ENCODE data around the gene CD55.

Gene CD55

DNA sequence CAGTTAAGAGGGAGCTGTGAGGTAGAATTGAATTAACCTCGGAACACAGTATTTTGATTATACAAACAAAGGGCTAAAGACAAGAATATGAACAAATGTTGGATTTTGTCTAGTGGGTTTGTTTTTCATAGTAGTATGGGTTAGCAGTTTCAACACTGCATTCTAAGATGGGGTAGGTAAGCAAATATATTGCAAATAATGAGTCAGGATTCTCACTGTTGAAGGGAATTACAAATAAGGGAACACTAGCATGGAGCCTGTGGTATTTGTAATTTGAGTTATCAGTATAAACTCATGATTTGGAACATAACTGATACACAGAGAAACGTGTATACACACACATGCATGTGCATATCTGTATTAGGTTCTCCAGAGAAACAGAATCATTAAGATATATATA lies 44.5 kb downstream of the CD55 start:
- ATAC-seq (replicated peaks) (no peak), DNase-seq (no peak)
- Mint-ChIP-seq H3K27ac (no peak overlapping the region), H3K27me3 (no peaks in the 10 kb centered on the region), H3K4me1 (ENCODE audit: low read depth in 2 of 2) (peaks cover 0 to 2% of the 10 kb centered on the region in 2 donors), H3K9me3 (no peaks in the 10 kb centered on the region), H3K36me3 (ENCODE audit: insufficient read depth) (peaks cover 5% of the 10 kb centered on the region), H3K4me3 (no peak overlapping the region)

- H3K4me1 Mint-ChIP-seq (ENCODE audit: low read depth in 2 of 2), result no peaks in the 10 kb centered on the region
- no peaks in the 10 kb centered on the region for H3K36me3 Mint-ChIP-seq (ENCODE audit: insufficient read depth)
- peaks cover 37 to 46% of the 10 kb centered on the region in 2 donors for H3K27me3 Mint-ChIP-seq
- H3K27ac Mint-ChIP-seq, result no peak overlapping the region
- no peak overlapping the region for H3K4me3 Mint-ChIP-seq
- no peaks in the 10 kb centered on the region for H3K9me3 Mint-ChIP-seq
- ATAC-seq (replicated peaks) (no peak), DNase-seq (no peak)
These were observed 67.2 kb downstream of the CD55 start for GRCh38 chr1:207388721-207389120.

- no peak for DNase-seq
- Mint-ChIP-seq H3K27me3 (peaks cover 34 to 43% of the 10 kb centered on the region in 2 donors), H3K4me1 (ENCODE audit: low read depth in 2 of 2) (no peaks in the 10 kb centered on the region), H3K36me3 (ENCODE audit: insufficient read depth) (no peaks in the 10 kb centered on the region), H3K27ac (no peak overlapping the region), H3K4me3 (no peak overlapping the region), H3K9me3 (no peaks in the 10 kb centered on the region)
- ATAC-seq (replicated peaks), result no peak
These were observed 68.4 kb downstream of the CD55 start for GRCh38 chr1:207389728-207390464.

DNA sequence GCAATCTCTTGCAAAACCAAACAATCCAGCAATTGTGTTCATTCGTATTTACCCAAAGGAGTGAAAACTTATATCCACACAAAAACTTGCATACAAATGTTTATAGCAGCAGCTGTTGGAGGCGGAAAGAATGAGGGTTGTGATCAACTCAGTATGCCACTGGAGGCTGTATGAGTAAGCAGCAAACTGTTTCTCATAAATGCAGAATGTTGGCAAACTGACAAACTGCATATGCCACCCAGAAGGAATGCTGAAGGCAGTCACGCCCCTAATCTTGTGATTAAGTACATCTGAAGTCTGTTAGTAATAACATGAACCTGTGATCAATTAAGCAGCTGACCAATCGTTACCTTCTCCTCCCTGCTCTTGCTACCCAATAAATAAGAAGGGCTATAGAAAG lies 72.1 kb downstream of the CD55 start:
- Mint-ChIP-seq H3K9me3 (no peaks in the 10 kb centered on the region), H3K27ac (no peak overlapping the region), H3K36me3 (ENCODE audit: insufficient read depth) (no peaks in the 10 kb centered on the region), H3K4me3 (no peak overlapping the region), H3K4me1 (ENCODE audit: low read depth in 2 of 2) (peaks cover 0 to 2% of the 10 kb centered on the region in 2 donors), H3K27me3 (peaks cover 26 to 40% of the 10 kb centered on the region in 2 donors)
- no peak for ATAC-seq (replicated peaks)
- no peak for DNase-seq

GRCh38 chr1:207396168-207396746 lies 74.8 kb downstream of the CD55 start:
- no peak for ATAC-seq (replicated peaks)
- Mint-ChIP-seq H3K27ac (no peak overlapping the region), H3K27me3 (peaks cover 20 to 31% of the 10 kb centered on the region in 2 donors), H3K36me3 (ENCODE audit: insufficient read depth) (no peaks in the 10 kb centered on the region), H3K9me3 (no peaks in the 10 kb centered on the region), H3K4me3 (no peak overlapping the region), H3K4me1 (ENCODE audit: low read depth in 2 of 2) (peaks cover 0 to 2% of the 10 kb centered on the region in 2 donors)
- no peak for DNase-seq

DNA sequence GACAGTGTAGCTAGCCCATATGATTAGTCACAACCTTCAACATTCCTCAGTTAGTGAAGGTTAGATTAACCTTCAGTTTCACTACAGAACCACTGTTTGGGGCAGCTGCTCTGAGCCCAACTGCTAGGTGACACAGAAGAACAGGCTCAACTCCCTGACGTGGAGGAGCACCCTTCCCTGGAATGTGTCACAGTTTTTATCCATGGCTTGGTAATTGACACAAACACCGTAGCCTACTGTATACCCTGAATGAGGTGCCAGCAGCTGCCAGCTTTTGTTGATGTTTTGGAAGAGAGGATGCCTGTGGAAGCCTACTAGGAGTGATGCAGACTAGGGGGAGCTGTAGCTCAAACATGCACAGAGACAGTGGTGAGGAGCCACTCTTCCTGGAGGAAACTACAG lies 76.0 kb downstream of the CD55 start:
- peaks cover 10 to 18% of the 10 kb centered on the region in 2 donors for H3K27me3 Mint-ChIP-seq
- no peak overlapping the region for H3K27ac Mint-ChIP-seq
- no peak overlapping the region for H3K4me3 Mint-ChIP-seq
- no peaks in the 10 kb centered on the region for H3K36me3 Mint-ChIP-seq (ENCODE audit: insufficient read depth)
- DNase-seq, result no peak
- ATAC-seq (replicated peaks), result no peak
- peaks cover 0 to 2% of the 10 kb centered on the region in 2 donors for H3K4me1 Mint-ChIP-seq (ENCODE audit: low read depth in 2 of 2)
- H3K9me3 Mint-ChIP-seq, result no peaks in the 10 kb centered on the region

DNA sequence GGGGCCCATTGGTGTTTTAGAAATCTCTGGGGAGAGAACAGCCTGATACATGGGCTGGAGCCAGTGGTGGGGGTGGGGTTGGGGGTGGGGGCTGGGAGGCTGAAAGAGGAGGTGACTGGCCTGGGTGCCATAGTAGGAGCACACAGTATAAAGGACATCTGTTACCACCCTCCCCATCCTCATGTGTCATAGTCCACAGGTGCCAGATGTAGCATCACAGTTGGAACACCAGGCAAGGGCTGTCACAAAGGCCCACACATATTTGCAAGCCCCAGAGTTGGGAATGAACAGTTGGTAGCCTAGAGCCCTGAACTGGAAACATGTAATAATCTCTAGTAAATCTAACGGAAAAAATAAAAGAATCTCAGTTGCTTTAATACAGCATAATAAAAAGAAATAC lies 77.5 kb downstream of the CD55 start:
- H3K36me3 Mint-ChIP-seq (ENCODE audit: insufficient read depth), result no peaks in the 10 kb centered on the region
- H3K27me3 Mint-ChIP-seq, result peaks cover 10 to 14% of the 10 kb centered on the region in 2 donors
- H3K4me3 Mint-ChIP-seq, result no peak overlapping the region
- no peak overlapping the region for H3K27ac Mint-ChIP-seq
- ATAC-seq (replicated peaks), result no peak
- H3K9me3 Mint-ChIP-seq, result no peaks in the 10 kb centered on the region
- DNase-seq, result no peak
- peaks cover 0 to 2% of the 10 kb centered on the region in 2 donors for H3K4me1 Mint-ChIP-seq (ENCODE audit: low read depth in 2 of 2)

DNA sequence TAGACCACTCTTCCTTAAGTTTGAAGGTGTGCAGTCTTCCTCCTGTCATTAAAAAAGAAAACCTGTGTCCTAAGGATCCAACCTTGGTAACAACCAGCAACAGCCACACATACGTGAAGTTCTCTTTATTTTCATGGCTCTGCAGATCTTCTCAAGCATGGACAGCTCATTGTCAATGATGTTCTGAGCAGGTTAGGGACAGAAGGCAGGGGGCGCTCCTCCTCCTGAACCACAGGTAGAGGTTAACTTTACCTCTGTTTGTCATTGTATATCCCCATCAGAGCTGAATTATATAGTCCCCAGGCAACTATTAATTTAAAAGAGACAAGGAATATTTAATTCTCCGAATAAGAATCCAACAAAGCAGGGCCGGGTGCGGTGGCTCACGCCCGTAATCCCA lies 80.1 kb downstream of the CD55 start:
- Mint-ChIP-seq H3K9me3 (no peaks in the 10 kb centered on the region), H3K36me3 (ENCODE audit: insufficient read depth) (no peaks in the 10 kb centered on the region), H3K4me3 (no peak overlapping the region), H3K4me1 (ENCODE audit: low read depth in 2 of 2) (peaks cover 0 to 2% of the 10 kb centered on the region in 2 donors), H3K27me3 (no peaks in the 10 kb centered on the region), H3K27ac (no peak overlapping the region)
- no peak for ATAC-seq (replicated peaks)
- no peak for DNase-seq

GRCh38 chr1:207402744-207403143 lies 81.3 kb downstream of the CD55 start:
- no peak for ATAC-seq (replicated peaks)
- H3K27me3 Mint-ChIP-seq, result peaks cover 0 to under 1% of the 10 kb centered on the region in 2 donors
- DNase-seq, result no peak
- no peak overlapping the region for H3K27ac Mint-ChIP-seq
- H3K4me3 Mint-ChIP-seq, result no peak overlapping the region
- H3K9me3 Mint-ChIP-seq, result no peaks in the 10 kb centered on the region
- no peaks in the 10 kb centered on the region for H3K36me3 Mint-ChIP-seq (ENCODE audit: insufficient read depth)
- H3K4me1 Mint-ChIP-seq (ENCODE audit: low read depth in 2 of 2), result no peaks in the 10 kb centered on the region

- no peak overlapping the region for H3K4me3 Mint-ChIP-seq
- ATAC-seq (replicated peaks) (peak; percentile 80), DNase-seq (no peak)
- H3K27me3 Mint-ChIP-seq, result peaks cover 12 to 13% of the 10 kb centered on the region in 2 donors
- H3K9me3 Mint-ChIP-seq, result no peaks in the 10 kb centered on the region
- no peak overlapping the region for H3K27ac Mint-ChIP-seq
- H3K36me3 Mint-ChIP-seq (ENCODE audit: insufficient read depth), result no peaks in the 10 kb centered on the region
- no peaks in the 10 kb centered on the region for H3K4me1 Mint-ChIP-seq (ENCODE audit: low read depth in 2 of 2)
These were observed 83.5 kb downstream of the CD55 start for GRCh38 chr1:207404849-207405525.

GRCh38 chr1:207405814-207406213 lies 84.3 kb downstream of the CD55 start:
- no peak overlapping the region for H3K4me3 Mint-ChIP-seq
- ATAC-seq (replicated peaks) (no peak), DNase-seq (no peak)

DNA sequence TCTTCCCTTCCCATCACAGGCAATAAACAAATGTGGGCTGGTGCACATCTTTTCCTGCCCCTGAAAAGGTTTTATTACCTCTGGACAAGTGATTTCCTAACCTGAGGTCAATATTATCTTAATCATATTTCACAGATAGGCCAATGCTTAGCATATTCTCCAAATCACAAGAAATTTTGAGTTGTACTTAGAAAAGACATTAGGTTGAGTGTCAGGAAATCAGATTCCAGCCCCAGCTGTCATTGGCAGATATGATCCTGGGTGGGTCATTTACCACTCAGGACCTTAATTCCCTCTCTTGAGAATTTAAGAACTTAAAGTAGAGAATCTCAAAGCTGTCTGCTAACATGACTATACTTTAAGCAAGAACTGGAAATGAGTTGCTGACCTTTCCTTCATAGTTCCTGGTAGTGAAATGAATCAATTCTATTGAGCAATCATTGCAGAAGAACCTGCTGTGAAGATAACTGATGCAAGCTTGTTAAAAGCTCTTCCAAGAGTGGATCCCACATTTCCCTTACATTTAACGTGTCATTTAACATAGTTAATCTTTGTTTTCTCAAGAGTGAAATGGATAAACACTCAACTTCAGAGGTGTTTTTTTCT lies 86.3 kb downstream of the CD55 start:
- ATAC-seq (replicated peaks) (no peak), DNase-seq (no peak)
- H3K27me3 Mint-ChIP-seq, result peaks cover 12 to 13% of the 10 kb centered on the region in 2 donors
- no peaks in the 10 kb centered on the region for H3K36me3 Mint-ChIP-seq (ENCODE audit: insufficient read depth)
- H3K4me3 Mint-ChIP-seq, result no peak overlapping the region
- no peaks in the 10 kb centered on the region for H3K9me3 Mint-ChIP-seq
- H3K27ac Mint-ChIP-seq, result no peak overlapping the region
- H3K4me1 Mint-ChIP-seq (ENCODE audit: low read depth in 2 of 2), result no peaks in the 10 kb centered on the region

More at GRCh38 chr1:207405814-207406213, 84.3 kb downstream of the CD55 start:
- H3K4me1 Mint-ChIP-seq (ENCODE audit: low read depth in 2 of 2), result no peaks in the 10 kb centered on the region
- H3K27ac Mint-ChIP-seq, result no peak overlapping the region
- no peaks in the 10 kb centered on the region for H3K9me3 Mint-ChIP-seq
- H3K36me3 Mint-ChIP-seq (ENCODE audit: insufficient read depth), result no peaks in the 10 kb centered on the region
- peaks cover 12 to 13% of the 10 kb centered on the region in 2 donors for H3K27me3 Mint-ChIP-seq

All from effector memory CD8-positive, alpha-beta T cell (primary cell).